Body of pancreas (tissue), 4 donors: ENCODE measurements around the gene THAP7. TPM values are rescaled to one million over a fixed set of nuclear protein-coding genes. Genes with fewer than 3 reads are reported as not detected.

Experiments used
- ATAC-seq: fragments of 150-250 bp; one replicate; pipeline ENCODE4 v1.9.1; 2016
- DNase-seq, 4 donors: peaks; one replicate each; pipeline ENCODE4 v3.0.0-alpha.2; 2019
- H3K27ac ChIP-seq, 4 donors: fragments of 200-600 bp; sonication (generic); 1 replicate in 3 of 4; 2 replicates in 1 of 4; pipeline versions ENCODE4 v1.5.1 to v1.6.1; 2016 to 2019; ENCODE audit warnings: mild to moderate bottlenecking in 1 of 4, mixed read lengths in 1 of 4, moderate library complexity in 1 of 4
- H3K27me3 ChIP-seq, 2 donors: fragments of 200-600 bp; sonication (generic); one replicate each; pipeline ENCODE4 v1.6.0; 2016; ENCODE audit warnings: mild to moderate bottlenecking in 1 of 2
- H3K36me3 ChIP-seq, 2 donors: fragments of 200-600 bp; sonication (generic); replicated peaks in 1 of 2; 2 replicates each; pipeline ENCODE4 v1.5.1; 2016; ENCODE audit warnings: low read depth in 2 of 2; ENCODE audit not compliant: insufficient read depth in 1 of 2
- H3K4me1 ChIP-seq: fragments of 200-600 bp; sonication (generic); one replicate; pipeline ENCODE4 v1.6.0; 2016
- H3K4me3 ChIP-seq, 2 donors: fragments of 200-600 bp; sonication (generic); 1 replicate in 1 of 2; 2 replicates in 1 of 2; pipeline ENCODE4 v1.5.1; 2016 to 2019
- H3K9me3 ChIP-seq, 3 donors: fragments of 200-600 bp; sonication (generic); 1 replicate in 2 of 3; 2 replicates in 1 of 3; pipeline ENCODE4 v1.5.1; 2016
- CTCF ChIP-seq, 7 experiments: fragments of 450-650 bp in 4 of 7; fragments of 200-600 bp in 3 of 7; sonication (generic) in 3 of 7; IDR thresholded peaks; one replicate each; pipeline ENCODE4 v1.5.1; 2016 to 2019; ENCODE audit warnings: antibody characterized with exemption in 7 of 7
- POLR2A ChIP-seq, 3 donors: fragments of 450-650 bp; IDR thresholded peaks; one replicate each; pipeline ENCODE4 v1.6.1; 2016; ENCODE audit warnings: antibody characterized with exemption in 3 of 3, mild to moderate bottlenecking in 2 of 3
- WGBS, 2 donors: methylation state at CpG; one replicate each; pipeline ENCODE4 v1.1.5; 2017; 5-methylcytosine and 5-hydroxymethylcytosine counted together
- intact Hi-C: fragments of 100-400 bp; cut with DNase I; formaldehyde crosslinking; loops from one replicate; pipeline ENCODE4 v1.15.1; 2023
- total RNA-seq, 2 donors: library from RNA; depleted of rRNA; stranded (reverse); fragments of >200 nt; gene quantifications; one replicate each; pipeline ENCODE4 v1.1.0, GENCODE V29; 2016

The THAP7 gene
- total RNA-seq, 2 donors from 2014 or later, result 17.1 to 20.2 TPM

GRCh38 chr22:20995329-20996030 lies 6.4 kb downstream of the THAP7 start:
- no peak for DNase-seq
- peaks cover 11% of the 10 kb centered on the region in 2 donors for H3K36me3 ChIP-seq

GRCh38 chr22:20994902-20995241 lies 7.0 kb downstream of the THAP7 start:
- WGBS, 2 donors, result 86 to 93% methylated on average over 3 to 10 of the region's 10 CpGs
- H3K36me3 ChIP-seq, result peaks cover 11% of the 10 kb centered on the region in 2 donors
- ATAC-seq, result no peak
- intact Hi-C loops, result no loop called here
- H3K9me3 ChIP-seq, result no peaks in the 10 kb centered on the region
- H3K27me3 ChIP-seq, result no peaks in the 10 kb centered on the region
- H3K4me1 ChIP-seq, result peaks cover 5% of the 10 kb centered on the region
- H3K4me3 ChIP-seq, result no peak overlapping the region
- H3K27ac ChIP-seq, result no peak overlapping the region
- DNase-seq, result no peak
- no peak for TF ChIP-seq POLR2A (IDR thresholded peaks at IDR 0.05)
- TF ChIP-seq CTCF (IDR thresholded peaks at IDR 0.05), result no peak

More at GRCh38 chr22:20995329-20996030, 6.4 kb downstream of the THAP7 start:
- no peak for TF ChIP-seq CTCF (IDR thresholded peaks at IDR 0.05)
- no peak for TF ChIP-seq POLR2A (IDR thresholded peaks at IDR 0.05)
- peaks cover 11% of the 10 kb centered on the region for H3K4me1 ChIP-seq
- H3K9me3 ChIP-seq, result no peaks in the 10 kb centered on the region
- no peak overlapping the region for H3K4me3 ChIP-seq
- H3K27me3 ChIP-seq, result no peaks in the 10 kb centered on the region
- H3K27ac ChIP-seq, result no peak overlapping the region
- intact Hi-C loops, result no loop called here
- WGBS, 2 donors, result 85 to 94% methylated on average over 9 to 23 of the region's 23 CpGs
- ATAC-seq, result no peak

GRCh38 chr22:20994128-20994901 lies 7.6 kb downstream of the THAP7 start:
- no peak overlapping the region for H3K27ac ChIP-seq
- 88 to 92% methylated on average over 3 to 27 of the region's 30 CpGs for WGBS, 2 donors
- H3K4me3 ChIP-seq, result no peak overlapping the region
- H3K27me3 ChIP-seq, result no peaks in the 10 kb centered on the region
- H3K36me3 ChIP-seq, result peaks cover 6 to 11% of the 10 kb centered on the region in 2 donors
- no peaks in the 10 kb centered on the region for H3K9me3 ChIP-seq
- no peak for ATAC-seq
- DNase-seq, result no peak
- H3K4me1 ChIP-seq, result no peaks in the 10 kb centered on the region
- TF ChIP-seq POLR2A (IDR thresholded peaks at IDR 0.05), result no peak
- no peak for TF ChIP-seq CTCF (IDR thresholded peaks at IDR 0.05)
- intact Hi-C loops, result no loop called here

GRCh38 chr22:20993304-20994127 lies 8.4 kb downstream of the THAP7 start:
- Histone ChIP-seq H3K4me1 (no peaks in the 10 kb centered on the region), H3K4me3 (no peak overlapping the region), H3K27me3 (no peaks in the 10 kb centered on the region), H3K27ac (no peak overlapping the region), H3K9me3 (no peaks in the 10 kb centered on the region), H3K36me3 (peaks cover 6 to 11% of the 10 kb centered on the region in 2 donors)
- intact Hi-C loops, result no loop called here
- DNase-seq, result no peak
- ATAC-seq, result no peak
- whole genome bisulfite sequencing, 2 donors, result 89 to 95% methylated on average over 3 to 29 of the region's 29 CpGs
- TF ChIP-seq POLR2A (IDR thresholded peaks at IDR 0.05) (no peak), CTCF (IDR thresholded peaks at IDR 0.05) (no peak)
